Measurements from ENCODE around the gene ST6GALNAC1. TPM values are rescaled to one million over a fixed set of nuclear protein-coding genes. Genes with fewer than 3 reads are reported as not detected.
"Not testable (repeated sequence)": the region's sequence is repeated elsewhere in the genome, so short reads cannot be mapped to it uniquely, and the experiment has no call there.

The ST6GALNAC1 gene
- total and polyA plus RNA-seq, 2 of the 4 experiments (the other 2 are of a cell fraction), result not detected

DNA sequence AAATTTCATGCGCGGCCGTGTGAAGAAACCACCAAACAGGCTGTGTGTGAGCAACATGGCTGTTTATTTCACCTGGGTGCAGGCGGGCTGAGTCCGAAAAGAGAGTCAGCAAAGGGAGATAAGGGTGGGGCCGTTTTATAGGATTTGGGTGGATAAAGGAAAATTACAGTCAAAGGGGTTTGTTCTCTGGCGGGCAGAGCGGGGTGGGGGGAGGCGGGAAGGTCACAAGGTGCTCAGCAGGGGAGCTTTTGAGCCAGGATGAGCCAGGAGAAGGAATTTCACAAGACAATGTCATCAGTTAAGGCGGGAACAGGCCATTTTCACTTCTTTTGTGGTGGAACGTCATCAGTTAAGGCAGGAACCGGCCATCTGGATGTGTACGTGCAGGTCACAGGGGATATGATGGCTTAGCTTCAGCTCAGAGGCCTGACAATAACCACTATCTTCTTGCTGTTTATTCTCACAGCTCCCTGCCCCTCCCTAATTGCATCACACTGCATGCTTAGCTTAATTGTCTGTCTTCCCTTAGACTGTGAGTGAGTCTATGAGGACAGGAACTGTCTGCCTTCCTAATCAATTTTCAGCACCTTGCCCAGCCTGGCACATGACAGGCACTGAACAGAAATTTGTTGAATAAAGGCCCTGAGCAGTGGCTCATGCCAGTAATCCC, 32.3 kb downstream of the ST6GALNAC1 start:
- H3K4me1 ChIP-seq (ENCODE audit: control insufficient read depth, insufficient read depth, low read length); H4K91ac ChIP-seq (ENCODE audit: insufficient read depth, low read depth, low read length); in situ Hi-C loops (cut with MboI; ENCODE audit: low sequenced_read_pairs); H2BK20ac ChIP-seq (ENCODE audit: low read depth, low read length); intact Hi-C loops (cut with micrococcal nuclease); H3K9me1 ChIP-seq (ENCODE audit: insufficient read depth, low read length); POLR2A ChIA-PET (ENCODE audit: unreplicated experiment); H3K9me3 ChIP-seq (ENCODE audit: control insufficient read depth, insufficient read depth, low read length); ATAC-seq (ENCODE audit: low read depth); H4K8ac ChIP-seq (ENCODE audit: low read depth in 2 of 2, low read length in 2 of 2); H2BK120ac ChIP-seq (ENCODE audit: low read depth, low read length); H2AFZ ChIP-seq (replicated peaks; ENCODE audit: low read length, poor library complexity); dilution Hi-C loops (cut with HindIII; ENCODE audit: low sequenced_read_pairs, unreplicated experiment); H2AK9ac ChIP-seq (replicated peaks; ENCODE audit: low read depth, low read length, poor library complexity); CTCF ChIA-PET; H3K4me2 ChIP-seq (ENCODE audit: low read depth, low read length); H3K23ac ChIP-seq (ENCODE audit: low read depth, low read length); H3K4me3 ChIP-seq (ENCODE audit: insufficient read depth, low read depth, low read length); H2BK15ac ChIP-seq (ENCODE audit: low read depth, low read length); H4K20me1 ChIP-seq (ENCODE audit: insufficient read depth, low read length); H3K79me1 ChIP-seq (ENCODE audit: low read depth in 1 of 2, low read length in 2 of 2); H3K56ac ChIP-seq (ENCODE audit: extremely low read depth, insufficient read depth, low read length); H4K5ac ChIP-seq (ENCODE audit: low read depth, low read length); H3K14ac ChIP-seq (replicated peaks; ENCODE audit: low read depth, low read length); H3K18ac ChIP-seq (ENCODE audit: low read depth, low read length); H2BK5ac ChIP-seq (ENCODE audit: low read depth, low read length, poor library complexity, severe bottlenecking); BruUV-seq (replicated peaks); H3K36me3 ChIP-seq (ENCODE audit: control insufficient read depth, insufficient read depth, low read length); DNase-seq; H3K9ac ChIP-seq (ENCODE audit: low read depth, low read length); H2AK5ac ChIP-seq (ENCODE audit: low read depth, low read length); H3K27ac ChIP-seq (ENCODE audit: insufficient read depth, low read length); H3K4ac ChIP-seq (ENCODE audit: low read depth, low read length); H3K27me3 ChIP-seq (ENCODE audit: control insufficient read depth, insufficient read depth, low read length): not testable (repeated sequence)
- no CpG with 5 or more reads among the region's 13 CpGs for WGBS, 2 experiments (ENCODE audit: extremely low coverage in 2 of 2, insufficient read length in 1 of 2)
- 0 out of 2 replicates have a peak, but pooled peaks have one; percentile 4 for TF ChIP-seq CEBPB (IDR thresholded peaks at IDR 0.05; ENCODE audit: low read depth, low read length)

- not testable (repeated sequence) for H3K14ac ChIP-seq (replicated peaks; ENCODE audit: low read depth, low read length); DNase-seq
Measured at GRCh38 chr17:76606685-76607084, 36.9 kb downstream of the ST6GALNAC1 start.

More at GRCh38 chr17:76606685-76607084, 36.9 kb downstream of the ST6GALNAC1 start:
- H3K27ac ChIP-seq (ENCODE audit: insufficient read depth, low read length); H3K56ac ChIP-seq (ENCODE audit: extremely low read depth, insufficient read depth, low read length); ATAC-seq (ENCODE audit: low read depth); H2BK5ac ChIP-seq (ENCODE audit: low read depth, low read length, poor library complexity, severe bottlenecking); H4K5ac ChIP-seq (ENCODE audit: low read depth, low read length); H3K9me1 ChIP-seq (ENCODE audit: insufficient read depth, low read length); H3K9ac ChIP-seq (ENCODE audit: low read depth, low read length); H2BK15ac ChIP-seq (ENCODE audit: low read depth, low read length); POLR2A ChIA-PET (ENCODE audit: unreplicated experiment); H2AK9ac ChIP-seq (replicated peaks; ENCODE audit: low read depth, low read length, poor library complexity); H2BK20ac ChIP-seq (ENCODE audit: low read depth, low read length); H4K20me1 ChIP-seq (ENCODE audit: insufficient read depth, low read length); H2AK5ac ChIP-seq (ENCODE audit: low read depth, low read length); H3K27me3 ChIP-seq (ENCODE audit: control insufficient read depth, insufficient read depth, low read length); intact Hi-C loops (cut with micrococcal nuclease); H3K4me2 ChIP-seq (ENCODE audit: low read depth, low read length); H3K36me3 ChIP-seq (ENCODE audit: control insufficient read depth, insufficient read depth, low read length); H3K23ac ChIP-seq (ENCODE audit: low read depth, low read length); CTCF ChIA-PET; dilution Hi-C loops (cut with HindIII; ENCODE audit: low sequenced_read_pairs, unreplicated experiment); H4K91ac ChIP-seq (ENCODE audit: insufficient read depth, low read depth, low read length); H3K4me3 ChIP-seq (ENCODE audit: insufficient read depth, low read depth, low read length); H3K79me1 ChIP-seq (ENCODE audit: low read depth in 1 of 2, low read length in 2 of 2); BruUV-seq (replicated peaks); H3K4ac ChIP-seq (ENCODE audit: low read depth, low read length); H3K9me3 ChIP-seq (ENCODE audit: control insufficient read depth, insufficient read depth, low read length); H2BK120ac ChIP-seq (ENCODE audit: low read depth, low read length); in situ Hi-C loops (cut with MboI; ENCODE audit: low sequenced_read_pairs); H2AFZ ChIP-seq (replicated peaks; ENCODE audit: low read length, poor library complexity); H4K8ac ChIP-seq (ENCODE audit: low read depth in 2 of 2, low read length in 2 of 2); H3K18ac ChIP-seq (ENCODE audit: low read depth, low read length); H3K4me1 ChIP-seq (ENCODE audit: control insufficient read depth, insufficient read depth, low read length): not testable (repeated sequence)
- WGBS, 2 experiments (ENCODE audit: extremely low coverage in 2 of 2, insufficient read length in 1 of 2), result no CpG with 5 or more reads among the region's 1 CpG
